Fibroblast of villous mesenchyme (primary cell): ENCODE measurements around the gene PTRHD1. TPM values are rescaled to one million over a fixed set of nuclear protein-coding genes. Genes with fewer than 3 reads are reported as not detected.

Source experiments
- DNase-seq: peaks from one replicate; pipeline ENCODE4 v3.0.0-alpha.2; 2010; ENCODE audit warnings: low read depth
- H3K4me3 ChIP-seq: 2 replicates; pipeline ENCODE4 v1.5.1; 2011; ENCODE audit warnings: low read depth, mild to moderate bottlenecking, low read length
- total RNA-seq: library from RNA; depleted of rRNA; stranded (reverse); fragments of >200 nt; gene quantifications from 2 replicates; pipeline ENCODE4 v1.2.3, GENCODE V29; 2012
- TF ChIP-seq, protein P1 (sequence below): IDR thresholded peaks from 2 replicates; pipeline ENCODE4 v1.5.1; 2012; ENCODE audit warnings: low read depth, mild to moderate bottlenecking, low read length; ENCODE audit not compliant: insufficient read depth

Gene PTRHD1
- total RNA-seq, 1 donor = 15.1 TPM

DNA sequence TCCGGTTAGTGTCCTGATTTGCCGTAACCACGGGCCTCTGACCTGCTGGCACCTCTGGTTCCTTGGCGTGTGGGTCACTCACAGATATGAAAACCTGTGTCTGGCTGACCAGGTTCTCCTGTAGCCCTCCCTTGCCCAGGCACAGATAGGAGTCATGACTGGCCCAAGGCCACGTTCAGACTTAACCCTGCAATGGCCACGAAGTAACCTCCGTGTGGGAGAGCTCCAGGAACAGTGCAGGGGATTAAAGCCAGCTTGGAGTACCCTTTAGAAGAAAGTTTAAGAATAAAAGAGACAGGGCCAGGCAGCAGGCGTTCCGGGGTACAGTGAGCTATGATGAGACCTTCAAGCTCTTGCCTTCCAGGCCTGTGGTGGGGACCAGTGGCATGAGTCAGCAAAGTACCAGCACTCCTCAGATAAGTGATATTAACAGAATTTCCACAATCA lies 25.6 kb upstream of the PTRHD1 start:
- TF ChIP-seq, protein P1, sequence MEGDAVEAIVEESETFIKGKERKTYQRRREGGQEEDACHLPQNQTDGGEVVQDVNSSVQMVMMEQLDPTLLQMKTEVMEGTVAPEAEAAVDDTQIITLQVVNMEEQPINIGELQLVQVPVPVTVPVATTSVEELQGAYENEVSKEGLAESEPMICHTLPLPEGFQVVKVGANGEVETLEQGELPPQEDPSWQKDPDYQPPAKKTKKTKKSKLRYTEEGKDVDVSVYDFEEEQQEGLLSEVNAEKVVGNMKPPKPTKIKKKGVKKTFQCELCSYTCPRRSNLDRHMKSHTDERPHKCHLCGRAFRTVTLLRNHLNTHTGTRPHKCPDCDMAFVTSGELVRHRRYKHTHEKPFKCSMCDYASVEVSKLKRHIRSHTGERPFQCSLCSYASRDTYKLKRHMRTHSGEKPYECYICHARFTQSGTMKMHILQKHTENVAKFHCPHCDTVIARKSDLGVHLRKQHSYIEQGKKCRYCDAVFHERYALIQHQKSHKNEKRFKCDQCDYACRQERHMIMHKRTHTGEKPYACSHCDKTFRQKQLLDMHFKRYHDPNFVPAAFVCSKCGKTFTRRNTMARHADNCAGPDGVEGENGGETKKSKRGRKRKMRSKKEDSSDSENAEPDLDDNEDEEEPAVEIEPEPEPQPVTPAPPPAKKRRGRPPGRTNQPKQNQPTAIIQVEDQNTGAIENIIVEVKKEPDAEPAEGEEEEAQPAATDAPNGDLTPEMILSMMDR = no peak
- DNase-seq = peak; percentile 30
- H3K4me3 ChIP-seq = no peak overlapping the region

DNA sequence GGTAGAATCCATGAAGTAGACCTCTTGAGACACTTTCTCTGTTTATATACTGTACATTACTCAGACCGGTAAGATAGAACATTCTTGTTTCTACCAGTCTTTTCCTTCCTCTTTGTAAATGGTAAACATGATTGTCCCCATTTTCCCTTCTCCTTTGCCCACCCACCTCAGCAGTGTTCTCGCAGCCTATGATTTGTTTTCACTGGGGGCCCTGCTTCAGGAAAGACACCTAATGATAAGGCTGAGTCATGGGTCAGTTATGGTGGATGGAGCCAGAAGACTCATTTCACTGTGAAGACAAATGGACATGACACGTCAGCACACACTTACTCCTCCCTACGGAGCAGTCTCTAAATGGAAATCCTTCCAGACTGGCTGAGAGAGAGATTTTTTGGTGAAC lies 23.7 kb upstream of the PTRHD1 start:
- no peak overlapping the region for H3K4me3 ChIP-seq
- TF ChIP-seq, protein P1 = no peak
- DNase-seq = peak; percentile 87

DNA sequence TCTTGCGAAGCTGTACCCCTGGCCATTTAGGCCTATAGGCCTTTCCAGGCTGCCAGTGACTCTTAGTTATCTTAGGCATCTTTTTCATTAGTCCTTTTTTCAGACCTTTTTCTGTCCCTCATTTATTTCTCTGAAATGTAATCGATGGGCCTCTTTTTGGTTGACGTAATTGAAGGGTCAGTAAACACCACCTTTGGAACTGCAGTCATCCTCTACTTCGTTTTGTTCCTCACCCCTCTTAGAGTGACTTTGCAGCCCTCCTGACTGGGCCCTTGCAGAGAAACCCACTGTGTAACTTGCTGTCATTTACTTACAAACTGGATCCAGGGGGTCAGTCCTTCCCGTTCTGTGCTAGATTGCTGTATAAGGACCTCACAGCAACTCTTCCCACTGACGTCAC lies 23.2 kb upstream of the PTRHD1 start:
- TF ChIP-seq, protein P1 = no peak
- no peak overlapping the region for H3K4me3 ChIP-seq
- DNase-seq = no peak

DNA sequence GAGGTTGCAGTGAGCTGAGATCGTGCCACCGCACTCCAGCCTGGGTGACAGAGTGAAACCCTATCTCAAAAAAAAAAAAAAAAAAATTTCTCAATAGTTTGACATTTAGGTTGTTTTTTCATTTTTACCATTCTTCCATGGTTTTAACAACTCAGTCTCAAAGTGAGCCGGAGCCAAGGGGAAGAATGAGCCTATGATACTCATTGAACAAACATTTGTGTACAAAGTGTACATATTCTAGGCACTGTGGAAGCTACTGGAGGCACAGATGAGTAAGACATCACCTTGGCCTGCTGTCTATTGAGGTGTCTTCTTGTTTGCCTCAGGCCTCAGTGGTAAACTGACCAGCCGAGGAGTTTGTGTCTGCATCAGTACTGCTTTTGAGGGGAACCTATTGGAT lies 22.0 kb upstream of the PTRHD1 start:
- no peak overlapping the region for H3K4me3 ChIP-seq
- TF ChIP-seq, protein P1 = no peak
- DNase-seq = no peak

DNA sequence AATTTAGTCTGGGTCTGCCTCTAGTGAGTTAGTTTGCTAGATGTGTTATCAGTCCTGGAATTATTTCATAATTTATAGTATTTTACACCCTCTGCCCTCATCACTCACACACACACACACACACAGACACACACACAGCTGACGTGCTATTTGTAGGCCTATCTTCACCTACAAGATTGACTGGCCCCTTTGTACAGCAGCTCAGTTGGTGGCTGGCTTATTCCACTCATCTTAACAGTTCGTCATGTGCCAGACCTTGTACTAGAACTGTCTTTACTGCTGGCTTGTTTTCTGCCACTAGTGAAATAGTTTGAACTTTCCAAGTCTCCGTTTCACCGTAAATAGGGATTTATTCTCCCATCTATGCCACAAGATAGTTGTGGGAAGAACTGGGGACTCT lies 21.3 kb upstream of the PTRHD1 start:
- H3K4me3 ChIP-seq = no peak overlapping the region
- DNase-seq = no peak
- TF ChIP-seq, protein P1 = no peak

DNA sequence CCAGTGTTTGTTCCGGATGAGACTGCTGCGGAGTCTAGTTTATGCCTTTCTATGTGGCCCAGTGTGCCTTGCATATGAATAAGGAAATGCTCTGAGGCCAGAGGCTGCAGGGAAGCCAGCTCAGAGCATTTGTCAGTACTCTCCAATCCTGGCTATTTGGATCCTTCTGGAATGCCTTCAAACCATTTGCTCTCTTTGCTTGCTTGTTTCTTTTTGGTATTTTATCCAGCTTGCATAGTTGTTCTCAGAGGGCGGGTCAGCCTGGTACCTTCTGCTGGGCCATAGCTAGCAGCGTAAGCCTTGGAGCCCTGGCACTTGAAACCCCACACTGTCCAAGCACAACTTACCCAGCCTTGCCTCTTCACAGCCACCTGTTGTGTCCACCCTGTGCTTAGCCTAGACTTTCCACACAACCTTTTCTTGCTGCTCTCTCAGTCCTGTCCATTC lies 20.5 kb upstream of the PTRHD1 start:
- no peak for DNase-seq
- H3K4me3 ChIP-seq = no peak overlapping the region
- TF ChIP-seq, protein P1 = no peak

DNA sequence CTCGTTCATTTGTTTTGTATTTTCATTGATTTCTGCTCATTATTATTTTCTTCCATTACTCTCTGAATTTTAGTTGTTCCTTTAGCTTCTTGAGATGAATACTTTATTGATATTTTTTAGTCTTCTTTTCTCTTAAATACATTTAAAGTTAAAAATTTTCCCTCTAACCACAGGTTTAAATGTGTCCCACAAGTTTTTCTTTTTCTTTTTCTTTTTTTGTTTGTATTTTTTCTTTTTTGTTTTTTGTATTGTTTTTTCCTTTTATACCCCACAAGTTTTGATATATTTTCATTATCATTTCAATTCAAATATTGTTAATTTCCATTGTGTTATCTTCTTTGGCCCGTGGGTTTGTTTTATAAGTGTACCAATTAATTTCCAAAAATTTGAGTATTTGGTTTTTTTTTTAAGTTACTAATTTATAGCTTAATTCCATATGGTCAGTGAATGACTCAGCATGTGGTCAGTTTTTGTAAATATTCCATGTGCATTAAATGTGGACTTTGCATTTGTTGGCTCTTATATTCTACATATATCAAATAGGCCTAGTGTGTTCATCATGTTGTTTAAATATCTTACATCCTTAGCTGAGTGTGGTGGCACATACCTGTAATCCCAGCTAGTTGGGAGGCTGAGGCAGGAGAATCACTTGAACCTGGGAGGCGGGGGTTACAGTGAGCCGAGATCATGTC lies 16.3 kb upstream of the PTRHD1 start:
- peak; percentile 70 for DNase-seq
- H3K4me3 ChIP-seq = no peak overlapping the region
- TF ChIP-seq, protein P1 = no peak
